HUDEP-2 (cell line): Measurements from ENCODE around the gene PLA2G3.

ENCODE experiments used
- DNase-seq, 76 experiments: peaks; one replicate each; lab custom pipeline; 2025; ENCODE audit not compliant: unreplicated experiment in 76 of 76; lab: John Stamatoyannopoulos, UW

The PLA2G3 gene

DNA sequence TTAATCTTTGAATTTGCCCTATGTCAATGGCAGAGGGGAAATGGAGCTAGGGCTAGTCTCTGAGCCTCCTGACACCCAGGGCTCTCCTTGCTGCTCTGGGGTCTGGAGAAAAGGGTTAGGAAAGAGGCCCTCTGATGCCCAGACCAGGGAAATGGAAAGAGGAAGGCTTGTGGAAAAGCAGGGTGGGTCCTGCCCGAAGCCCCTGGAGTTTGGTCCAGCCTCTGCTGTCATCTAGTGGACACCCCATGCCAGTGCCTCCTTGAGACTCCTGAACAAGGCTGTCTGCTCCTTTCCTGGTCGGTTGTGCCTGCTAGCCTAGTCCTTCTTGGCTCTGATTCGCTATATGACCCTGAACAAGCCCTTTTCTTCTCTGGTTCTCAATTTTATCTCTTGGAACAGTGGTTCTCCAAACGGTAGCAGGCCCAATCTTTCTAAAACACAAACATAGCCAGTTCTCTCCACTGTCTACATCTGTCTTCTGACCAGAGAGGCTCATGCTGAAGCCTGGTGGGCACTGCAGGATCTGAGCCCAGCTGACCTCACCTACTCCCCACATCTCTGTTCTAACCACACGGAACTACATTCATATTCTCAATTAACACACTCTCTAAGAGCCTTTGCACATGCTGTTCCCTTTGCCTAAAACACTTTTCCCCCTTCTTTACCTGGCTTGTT is 8.8 kb upstream of the PLA2G3 start:
- DNase-seq = peak in 51 of 76 experiments; percentile 5 to 59 (median 31)

DNA sequence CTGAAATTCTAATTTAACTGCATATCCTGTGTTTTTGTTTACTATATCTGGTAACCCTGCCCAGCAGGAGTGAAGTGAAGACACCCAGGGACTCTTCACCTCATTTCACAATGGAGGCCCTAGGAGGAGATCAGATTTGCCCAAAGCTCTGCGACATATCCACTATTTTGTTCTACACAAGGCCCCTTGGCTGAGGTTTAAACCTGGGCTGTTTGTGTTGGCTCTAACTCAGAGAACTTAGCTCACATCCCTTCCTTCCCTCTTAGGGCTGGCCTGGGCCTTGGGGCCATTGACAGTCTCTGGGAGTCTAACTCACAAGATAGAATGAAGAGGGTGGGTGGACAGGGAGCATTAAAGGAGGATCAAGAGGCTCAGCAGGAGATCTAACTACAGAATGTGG is 8.2 kb upstream of the PLA2G3 start:
- no peak for DNase-seq

DNA sequence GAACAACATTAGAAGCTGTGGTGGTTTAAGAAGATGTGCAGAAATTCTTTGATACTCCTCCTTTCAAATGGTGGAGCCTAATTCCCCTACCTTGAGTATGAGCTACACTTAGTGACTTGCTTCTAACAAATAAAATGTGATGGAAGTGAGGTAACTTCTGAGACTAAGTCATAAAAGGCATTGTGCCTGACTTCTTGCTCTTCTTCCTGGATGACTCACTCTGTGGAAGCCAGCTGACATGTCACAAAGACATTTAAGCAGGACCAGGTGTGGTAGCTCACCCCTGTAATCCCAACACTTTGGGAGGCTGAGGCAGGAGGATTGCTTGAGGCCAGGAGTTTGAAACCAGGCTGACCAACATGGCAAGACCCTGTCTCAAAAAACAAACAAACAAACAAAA is 3.9 kb upstream of the PLA2G3 start:
- no peak for DNase-seq

DNA sequence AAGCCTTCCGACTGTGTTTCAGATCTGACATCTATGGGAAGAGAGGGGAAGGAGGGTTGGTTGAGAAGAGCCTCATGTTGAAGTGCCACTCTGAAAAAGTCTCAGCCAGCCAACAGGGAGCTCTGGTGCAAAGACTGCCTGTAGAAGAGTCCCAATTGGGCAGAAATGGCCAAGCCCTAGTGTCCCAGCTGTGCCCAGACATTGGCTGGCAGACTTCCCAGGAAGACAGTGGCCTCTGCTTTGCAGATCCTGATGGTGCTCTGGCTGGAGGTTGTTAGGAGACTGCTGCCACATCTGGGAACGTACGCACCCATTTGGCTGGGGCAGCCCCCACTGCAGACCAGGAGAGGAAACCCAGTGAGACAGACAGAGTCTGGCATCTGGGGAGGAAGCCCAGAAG is 3.2 kb upstream of the PLA2G3 start:
- DNase-seq = no peak

DNA sequence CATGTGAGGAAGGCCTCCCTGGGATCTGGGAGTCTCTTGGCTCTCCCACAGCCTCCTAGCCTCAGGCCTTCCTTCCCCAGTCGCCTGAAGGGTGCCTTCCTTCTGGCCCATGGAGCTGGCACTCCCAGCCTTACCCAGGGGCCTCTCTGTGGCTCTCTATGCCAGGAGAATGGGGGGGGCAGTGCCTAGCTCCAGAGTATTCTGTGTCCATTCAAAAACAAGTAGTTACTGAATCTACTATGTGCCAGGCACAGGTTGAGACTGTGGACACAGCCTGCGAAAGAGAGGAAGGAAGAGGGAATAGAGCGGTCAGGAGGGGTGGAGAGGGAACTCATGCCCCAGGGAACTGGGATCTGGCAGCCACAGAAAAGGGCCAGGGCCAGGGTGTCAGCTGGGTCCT is 2.7 kb upstream of the PLA2G3 start:
- DNase-seq = no peak

DNA sequence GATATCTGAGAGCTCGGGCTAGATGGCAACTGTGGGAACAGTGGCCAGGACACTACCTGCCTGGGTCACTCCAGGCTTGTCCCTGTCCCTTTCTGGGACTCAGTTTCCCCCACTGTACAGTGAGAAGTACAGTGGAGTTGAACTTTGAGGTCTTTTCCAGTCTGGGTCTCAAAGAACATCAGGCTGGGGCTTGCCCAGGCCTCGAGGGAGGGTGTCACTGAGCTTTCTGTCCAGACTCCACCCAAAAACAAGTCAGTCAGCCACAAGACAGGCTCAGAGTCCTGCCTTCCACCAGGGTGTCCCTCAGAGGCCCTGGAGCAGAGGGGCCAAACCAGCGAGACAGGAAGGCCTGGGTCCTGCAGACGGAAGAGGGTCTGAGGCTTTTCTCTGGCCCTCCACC is 2.0 kb upstream of the PLA2G3 start:
- no peak for DNase-seq

DNA sequence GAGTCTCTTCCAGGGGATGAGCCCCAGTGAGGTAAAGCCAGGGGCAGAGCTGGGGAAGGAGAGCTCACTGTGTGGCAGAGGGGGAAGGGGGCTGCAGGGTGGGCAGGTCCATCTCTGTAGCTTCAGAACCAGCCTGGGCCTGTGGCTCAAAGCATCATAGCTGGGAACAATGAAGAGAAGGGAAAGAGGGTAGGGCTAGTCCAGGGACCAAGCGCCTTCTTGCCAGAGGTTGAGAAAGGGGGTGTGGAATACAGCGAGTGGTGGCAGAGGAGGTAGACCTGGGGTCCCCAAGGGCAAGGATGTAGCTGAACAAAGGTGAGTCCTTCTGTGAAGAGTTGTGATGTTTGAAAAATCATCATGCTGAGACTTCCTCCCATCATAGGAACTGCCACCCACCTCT is 1.2 kb upstream of the PLA2G3 start:
- DNase-seq = no peak

DNA sequence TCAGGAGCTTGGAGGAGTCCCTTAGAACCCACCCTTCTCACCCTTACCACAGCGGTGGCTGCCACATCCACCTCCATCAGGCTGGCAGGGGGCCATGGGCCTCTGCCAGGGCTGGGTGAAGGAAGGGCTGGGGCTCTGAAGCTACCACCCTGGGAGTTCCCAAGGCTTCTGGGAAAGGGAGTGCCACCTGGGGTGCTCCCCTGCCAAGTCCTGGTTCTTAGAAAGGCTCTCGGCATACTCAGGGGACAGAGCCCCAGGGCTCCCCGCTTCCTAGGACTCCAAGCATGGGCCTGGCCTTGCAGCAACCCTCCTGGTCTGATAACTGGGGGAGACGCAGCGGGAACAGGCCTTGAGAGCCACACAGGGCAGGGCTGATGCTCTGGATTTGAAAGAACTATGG is 438 bp upstream of the PLA2G3 start:
- peak in 11 of 76 experiments; percentile 3 to 32 (median 13) for DNase-seq

DNA sequence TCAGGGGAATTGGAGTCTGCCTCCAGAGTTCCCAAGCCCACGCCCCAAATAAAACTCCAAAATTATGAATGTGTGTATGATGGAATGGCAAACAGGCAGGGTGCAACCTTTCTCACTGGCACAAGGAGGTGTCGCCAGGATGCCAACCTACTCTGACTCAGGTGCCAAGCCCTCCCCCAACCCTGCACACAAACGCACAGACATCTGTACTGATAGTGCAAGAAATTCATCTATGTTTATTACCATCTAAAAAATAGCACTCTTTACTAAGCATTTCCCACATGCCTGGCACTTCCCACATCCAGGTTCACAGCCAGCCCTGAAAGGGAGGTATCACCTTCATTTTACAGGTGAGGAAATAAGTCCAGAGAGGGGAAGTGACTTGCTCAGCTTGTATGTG is 1.2 kb downstream of the PLA2G3 start:
- no peak for DNase-seq

DNA sequence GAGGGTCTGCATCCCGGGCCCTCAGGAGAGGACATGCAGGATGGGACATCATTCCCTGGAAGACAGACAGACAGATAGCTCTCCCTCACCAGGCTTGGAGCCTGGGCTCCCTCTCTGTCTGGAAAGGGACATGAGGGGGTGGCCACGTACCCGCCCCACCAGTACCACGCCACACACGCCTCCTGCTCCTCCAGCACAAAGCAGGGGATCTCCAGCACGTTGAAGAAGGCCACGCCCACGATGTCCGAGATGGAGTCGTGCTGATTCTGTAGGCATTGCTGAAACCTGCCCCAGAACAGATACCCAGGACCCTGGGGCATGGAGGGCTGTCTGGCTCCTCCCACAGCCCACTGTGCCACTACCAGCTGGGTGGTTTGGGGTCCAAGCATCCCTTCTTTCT is 2.2 kb downstream of the PLA2G3 start:
- DNase-seq = no peak

DNA sequence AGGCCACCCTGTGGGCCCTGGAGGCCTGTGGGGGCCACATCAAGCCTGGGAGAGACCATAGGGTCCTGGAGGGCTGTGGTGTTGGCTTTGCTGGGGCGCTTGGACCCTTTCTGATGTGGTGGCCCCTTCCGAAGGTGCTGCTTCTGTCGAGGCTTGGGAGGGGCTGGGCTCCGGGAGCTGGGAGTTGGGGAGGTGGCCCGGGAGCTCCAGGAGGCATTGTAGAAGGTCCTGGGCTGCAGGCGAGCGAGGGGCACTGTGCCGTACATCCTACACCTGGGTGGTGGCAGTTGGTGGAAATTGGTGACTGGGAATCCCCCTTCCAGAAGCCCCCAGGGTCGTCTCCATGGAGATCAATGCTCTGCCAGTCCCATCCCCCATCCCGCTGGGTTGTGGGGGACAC is 2.6 kb downstream of the PLA2G3 start:
- no peak for DNase-seq

DNA sequence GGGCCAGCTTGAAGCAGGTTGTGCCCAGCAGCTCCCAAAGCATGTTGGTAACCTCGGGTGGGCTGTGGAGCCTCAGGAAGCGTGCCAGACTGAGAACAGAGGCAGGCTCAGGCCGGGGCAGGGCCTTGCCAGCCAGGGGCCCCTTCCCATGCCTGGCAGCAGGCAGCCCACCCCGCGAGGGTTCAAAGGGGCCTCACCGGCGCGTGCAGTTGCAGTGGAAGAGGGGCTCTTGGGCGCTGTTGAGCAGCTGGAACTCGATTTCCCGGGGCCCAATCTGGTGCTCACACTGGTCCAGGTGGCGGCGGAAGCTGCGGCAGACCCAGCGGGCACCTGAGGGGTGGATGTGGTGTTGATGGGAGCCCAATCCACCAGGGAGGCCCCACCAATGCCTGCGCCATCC is 3.6 kb downstream of the PLA2G3 start:
- DNase-seq = no peak

DNA sequence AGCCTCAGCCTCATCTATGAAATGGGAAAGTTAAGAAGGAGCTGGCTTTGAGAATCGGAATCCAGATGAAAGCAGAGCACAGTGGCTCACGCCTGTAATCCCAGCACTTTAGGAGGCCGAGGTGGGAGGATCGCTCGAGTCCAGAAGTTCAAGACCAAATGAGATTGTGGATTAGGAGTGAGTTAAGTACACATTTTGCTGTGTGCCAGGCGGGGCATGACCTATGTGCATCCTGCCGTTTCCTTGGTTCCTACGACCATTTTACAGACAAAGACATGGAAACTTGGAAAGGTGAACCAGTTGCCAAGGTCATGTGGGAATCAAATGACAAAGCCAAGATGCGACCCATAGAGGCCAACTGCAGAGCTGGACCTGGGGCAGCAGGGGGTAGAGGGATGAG is 4.2 kb downstream of the PLA2G3 start:
- no peak for DNase-seq

DNA sequence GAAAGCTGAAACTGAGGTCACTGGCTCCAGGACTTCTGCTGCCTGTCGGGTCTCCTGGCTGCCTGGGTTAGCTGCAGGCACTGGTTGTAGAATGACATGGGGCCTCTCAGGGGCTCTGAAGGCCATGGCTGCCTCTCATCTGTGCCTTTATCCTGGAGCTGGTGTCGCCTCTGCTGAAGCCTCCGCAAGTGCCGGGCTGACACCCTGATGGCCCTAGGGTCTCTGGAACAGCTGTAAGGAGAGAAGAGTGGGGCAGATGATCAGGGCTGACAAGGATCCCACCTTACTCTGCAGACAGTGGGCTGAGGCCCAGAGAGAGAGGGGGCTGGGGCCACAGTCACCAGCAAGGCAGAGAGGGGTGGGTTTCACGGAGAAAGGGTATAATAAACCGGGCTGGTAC is 4.6 kb downstream of the PLA2G3 start:
- DNase-seq = no peak

DNA sequence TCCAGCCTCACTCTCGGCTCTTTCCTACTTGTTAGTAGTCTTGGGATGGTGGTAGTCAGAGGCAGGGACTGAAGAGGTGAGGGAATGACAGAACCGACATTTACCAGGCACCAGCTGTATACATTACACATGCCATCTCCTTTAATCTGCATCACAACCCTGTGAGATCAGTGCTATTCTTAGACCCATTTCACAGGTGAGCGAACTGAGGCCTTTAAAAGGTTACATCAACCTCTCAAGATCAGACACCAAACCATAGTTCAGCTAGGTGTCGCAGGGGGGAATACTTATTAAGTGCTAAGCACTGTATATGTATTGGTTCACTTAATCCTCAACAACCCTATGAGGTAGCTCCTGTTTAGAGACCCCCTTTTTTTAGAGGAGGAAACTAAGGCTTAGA is 5.6 kb downstream of the PLA2G3 start:
- DNase-seq = no peak

DNA sequence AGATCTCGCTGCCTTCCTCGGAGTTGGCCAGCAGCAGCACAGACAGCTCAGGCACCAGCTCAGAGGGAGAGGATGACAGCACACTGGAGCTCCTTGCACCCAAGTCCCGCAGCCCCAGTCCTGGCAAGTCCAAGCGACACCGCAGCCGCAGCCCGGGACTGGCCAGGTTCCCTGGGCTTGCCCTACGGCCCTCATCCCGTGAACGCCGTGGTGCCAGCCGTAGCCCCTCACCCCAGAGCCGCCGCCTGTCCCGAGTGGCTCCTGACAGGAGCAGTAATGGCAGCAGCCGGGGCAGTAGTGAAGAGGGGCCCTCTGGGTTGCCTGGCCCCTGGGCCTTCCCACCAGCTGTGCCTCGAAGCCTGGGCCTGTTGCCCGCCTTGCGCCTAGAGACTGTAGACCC is 6.4 kb downstream of the PLA2G3 start:
- DNase-seq = no peak

DNA sequence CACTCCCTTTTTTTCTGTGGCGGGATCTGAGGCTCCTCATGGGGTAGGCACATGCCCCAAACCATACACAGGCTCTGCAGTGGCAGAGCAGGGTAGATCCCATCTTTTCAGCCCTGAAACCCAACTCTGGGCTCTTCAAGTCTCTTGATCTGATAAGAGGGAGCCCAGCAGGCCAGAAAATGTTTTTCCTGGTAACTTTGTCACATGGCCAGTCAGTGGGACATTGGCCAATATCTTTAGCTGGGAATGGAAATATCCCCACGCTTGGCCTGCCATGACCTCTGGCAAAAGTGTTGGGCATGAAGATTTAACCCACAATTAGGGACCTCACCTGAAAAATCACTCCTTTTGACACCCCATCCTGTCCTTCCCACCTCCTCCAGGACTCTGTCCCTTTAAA is 9.4 kb downstream of the PLA2G3 start:
- peak in 3 of 76 experiments; percentile 1 to 8 (median 7) for DNase-seq

DNA sequence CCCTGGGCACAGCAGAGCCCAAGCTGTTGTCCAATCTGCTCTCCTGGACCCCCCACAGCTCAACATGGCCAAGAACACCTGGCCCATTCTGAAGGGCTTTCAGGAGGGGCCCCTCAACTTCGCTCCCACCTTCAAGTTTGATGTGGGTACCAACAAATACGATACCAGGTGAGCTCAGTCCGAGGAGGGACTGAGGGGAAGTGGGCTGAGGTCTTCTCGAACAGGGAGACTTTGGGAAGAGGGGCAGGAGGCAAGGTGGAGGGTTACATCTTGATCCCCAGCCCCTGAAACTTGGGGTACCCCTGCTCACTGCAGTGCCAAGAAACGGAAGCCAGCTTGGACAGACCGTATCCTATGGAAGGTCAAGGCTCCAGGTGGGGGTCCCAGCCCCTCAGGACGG is 12.2 kb downstream of the PLA2G3 start:
- DNase-seq = no peak

DNA sequence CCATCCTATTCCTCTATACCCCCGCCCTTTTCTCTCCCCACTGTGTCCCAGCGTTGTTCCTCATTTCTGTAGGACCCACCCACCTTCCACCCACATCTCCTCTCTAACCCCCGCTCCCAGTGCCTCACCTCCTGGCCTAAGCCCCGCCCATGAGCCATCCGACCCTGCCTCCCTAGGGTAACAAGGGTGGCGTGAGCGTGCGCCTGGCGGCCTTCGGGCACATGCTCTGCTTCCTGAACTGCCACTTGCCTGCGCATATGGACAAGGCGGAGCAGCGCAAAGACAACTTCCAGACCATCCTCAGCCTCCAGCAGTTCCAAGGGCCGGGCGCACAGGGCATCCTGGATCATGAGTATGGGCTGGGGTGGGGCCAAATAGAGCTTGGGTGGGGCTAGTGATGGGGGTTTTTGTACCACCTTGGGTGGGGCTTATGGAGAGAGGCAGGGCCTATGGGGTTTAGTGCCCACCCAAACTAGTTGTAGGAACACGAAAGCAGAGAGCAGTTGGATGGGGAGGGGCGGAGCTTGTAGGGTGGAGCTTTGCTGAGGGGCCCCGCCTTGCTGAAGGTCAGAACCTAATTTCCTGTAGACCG is 13.0 kb downstream of the PLA2G3 start:
- no peak for DNase-seq

DNA sequence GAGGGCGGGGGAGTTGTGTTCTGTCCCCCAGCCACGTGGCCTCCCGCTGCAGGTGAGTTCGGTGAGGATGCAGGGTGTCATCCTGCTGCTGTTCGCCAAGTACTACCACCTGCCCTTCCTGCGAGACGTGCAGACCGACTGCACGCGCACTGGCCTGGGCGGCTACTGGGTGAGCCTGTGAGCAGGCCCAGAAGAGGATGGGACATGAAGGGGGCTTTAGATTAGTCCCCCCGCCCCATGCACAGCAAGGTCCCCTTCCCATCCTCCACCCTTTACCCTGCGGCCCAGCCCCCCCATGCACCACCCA is 13.5 kb downstream of the PLA2G3 start:
- DNase-seq = no peak

DNA sequence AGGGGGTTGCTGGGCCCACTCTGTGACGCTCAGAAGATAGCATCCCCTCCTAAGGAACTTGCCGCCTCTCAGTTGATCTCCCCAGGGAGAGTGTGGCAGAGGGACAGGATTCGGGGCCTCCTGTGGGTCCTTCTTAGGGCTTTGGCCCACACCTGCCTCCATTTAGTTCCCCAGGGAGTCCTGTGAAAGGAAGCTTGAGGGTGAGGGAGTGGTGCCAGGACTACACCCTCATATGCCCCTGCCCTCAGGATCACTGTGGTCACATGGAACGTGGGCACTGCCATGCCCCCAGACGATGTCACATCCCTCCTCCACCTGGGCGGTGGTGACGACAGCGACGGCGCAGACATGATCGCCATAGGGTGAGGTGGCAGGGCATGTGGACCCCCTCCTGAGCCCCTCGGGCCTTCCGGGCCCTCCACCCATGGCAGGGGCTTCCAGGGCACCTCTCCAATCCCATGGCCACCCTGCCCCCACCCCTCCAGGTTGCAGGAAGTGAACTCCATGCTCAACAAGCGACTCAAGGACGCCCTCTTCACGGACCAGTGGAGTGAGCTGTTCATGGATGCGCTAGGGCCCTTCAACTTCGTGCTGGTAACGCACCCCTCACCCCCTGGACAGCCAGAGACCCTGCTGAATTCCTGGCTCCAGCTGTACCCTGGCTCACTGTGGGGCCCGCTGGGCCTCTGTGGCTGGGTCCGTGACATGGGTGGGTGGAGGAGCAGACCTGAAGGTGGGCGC is 14.0 kb downstream of the PLA2G3 start:
- DNase-seq = no peak

DNA sequence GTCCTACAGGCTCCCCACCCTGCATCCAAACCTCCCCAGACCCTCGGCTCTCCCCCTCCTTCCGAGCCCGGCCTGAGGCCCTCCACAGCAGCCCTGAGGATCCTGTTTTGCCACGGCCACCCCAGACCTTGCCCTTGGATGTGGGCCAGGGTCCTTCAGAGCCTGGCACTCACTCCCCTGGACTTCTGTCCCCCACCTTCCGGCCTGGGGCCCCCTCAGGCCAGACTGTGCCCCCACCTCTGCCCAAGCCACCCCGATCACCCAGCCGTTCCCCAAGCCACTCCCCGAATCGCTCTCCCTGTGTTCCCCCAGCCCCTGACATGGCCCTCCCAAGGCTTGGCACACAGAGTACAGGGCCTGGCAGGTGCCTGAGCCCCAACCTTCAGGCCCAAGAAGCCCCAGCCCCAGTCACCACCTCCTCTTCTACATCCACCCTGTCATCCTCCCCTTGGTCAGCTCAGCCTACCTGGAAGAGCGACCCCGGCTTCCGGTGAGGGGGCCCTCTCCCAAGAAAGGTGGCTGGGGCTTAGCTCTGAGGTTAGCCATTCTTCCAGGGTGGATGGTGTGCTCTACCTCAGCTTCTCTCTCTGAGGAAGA is 14.7 kb downstream of the PLA2G3 start:
- DNase-seq = no peak
